Lung (tissue), 12 donors: ENCODE results near the gene PRKCH. TPM values are rescaled to one million over a fixed set of nuclear protein-coding genes. Genes with fewer than 3 reads are reported as not detected.
A peak's percentile ranks its signal among the peaks of the same experiment; 100 is the strongest.
"Not testable (repeated sequence)": the region's sequence is repeated elsewhere in the genome, so short reads cannot be mapped to it uniquely, and the experiment has no call there.

Experiments used
- ATAC-seq: fragments of 200-7000 bp; cut with Tn5 transposase; one replicate; pipeline ENCODE4 v1.9.1; 2020; ENCODE audit warnings: moderate number of reproducible peaks; ENCODE audit not compliant: insufficient read depth, low FRiP score
- DNase-seq, 3 donors: peaks; one replicate each; pipeline ENCODE4 v3.0.0-alpha.2; 2013 to 2017
- H3K27ac ChIP-seq, 2 donors: one replicate each; pipeline ENCODE4 v1.5.1; 2013; ENCODE audit warnings: mild to moderate bottlenecking in 2 of 2, moderate library complexity in 2 of 2, control low read depth in 1 of 2, inconsistent platforms in 1 of 2, low read depth in 1 of 2, low read length in 1 of 2
- H3K27me3 ChIP-seq, 3 donors: one replicate each; pipeline ENCODE4 v1.5.1; 2013; ENCODE audit warnings: low read length in 2 of 3; ENCODE audit not compliant: control insufficient read depth in 3 of 3, insufficient read depth in 3 of 3
- H3K36me3 ChIP-seq, 4 donors: one replicate each; pipeline ENCODE4 v1.5.1; 2013; ENCODE audit warnings: low read length in 4 of 4, mild to moderate bottlenecking in 1 of 4, moderate library complexity in 1 of 4; ENCODE audit not compliant: control insufficient read depth in 4 of 4, insufficient read depth in 4 of 4
- H3K4me1 ChIP-seq, 5 donors: one replicate each; pipeline ENCODE4 v1.5.1; 2013; ENCODE audit warnings: low read length in 5 of 5, mild to moderate bottlenecking in 2 of 5, moderate library complexity in 1 of 5; ENCODE audit not compliant: control insufficient read depth in 5 of 5, insufficient read depth in 5 of 5
- H3K4me3 ChIP-seq: one replicate; pipeline ENCODE4 v1.5.1; 2013; ENCODE audit warnings: mild to moderate bottlenecking, control low read depth, moderate library complexity
- H3K9ac ChIP-seq, 2 donors: one replicate each; pipeline ENCODE4 v1.5.1; 2013; ENCODE audit warnings: low read length in 2 of 2, control low read depth in 1 of 2; ENCODE audit not compliant: insufficient read depth in 1 of 2
- H3K9me3 ChIP-seq, 4 donors: one replicate each; pipeline ENCODE4 v1.5.1; 2013; ENCODE audit warnings: low read length in 3 of 4, mild to moderate bottlenecking in 1 of 4, moderate library complexity in 1 of 4; ENCODE audit not compliant: control insufficient read depth in 4 of 4, insufficient read depth in 3 of 4
- WGBS, 2 donors: extraction: QIAGEN DNeasy Blood & Tissue Kit; methylation state at CpG; one replicate each; pipeline ENCODE4 v1.1.7; 2013; 5-methylcytosine and 5-hydroxymethylcytosine counted together
- polyA plus RNA-seq, 2 donors: library from polyadenylated mRNA; stranded (reverse); fragments of 200-250 nt; gene quantifications; one replicate each; pipeline ENCODE4 v1.2.1, GENCODE V29; 2013
- total RNA-seq, 2 donors: library from RNA; depleted of rRNA in 1 of 2; stranded (reverse); fragments of >200 nt in 1 of 2; gene quantifications; one replicate each; pipeline ENCODE4 v1.2.1, GENCODE V29; 2014 to 2021
- TF ChIP-seq, protein P1 (sequence below): IDR thresholded peaks from 2 replicates; pipeline ENCODE4 v1.5.1; 2012; ENCODE audit warnings: mild to moderate bottlenecking; ENCODE audit errors: control extremely low read depth, extremely low read depth
- donor health status: control.
- donor health status: control.
- donor health status: Bipolar disorder and iron deficiency.
- donor health status: healthy.
- donor health status: DM: yes; HTN: yes; CAD: no.

The PRKCH gene
- total and polyA plus RNA-seq, 4 donors, result 12.9 to 126 (median 51.4) TPM

DNA sequence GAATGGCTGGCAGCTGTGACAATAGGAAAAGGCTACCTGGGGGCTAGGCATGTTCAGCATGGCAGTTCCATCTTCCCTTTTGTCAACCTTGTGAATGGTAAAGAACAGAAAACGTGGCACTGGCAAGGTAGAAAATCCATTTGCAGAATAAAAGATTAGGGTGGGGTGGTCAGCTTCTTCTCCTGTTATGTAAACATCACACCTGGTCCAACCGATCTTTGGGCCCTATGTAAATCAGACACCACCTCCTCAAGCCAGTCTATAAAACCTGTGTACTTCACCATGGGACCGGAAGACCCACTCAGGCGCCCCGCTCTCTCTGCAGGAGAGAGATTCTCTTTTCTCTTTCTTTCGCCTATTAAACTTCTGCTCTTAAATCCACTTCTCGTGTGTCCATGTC is 20.6 kb upstream of the PRKCH start:
- 88 to 92% methylated on average over 7 of the region's 7 CpGs for WGBS, 2 donors
- DNase-seq, result no peak
- TF ChIP-seq, protein P1, sequence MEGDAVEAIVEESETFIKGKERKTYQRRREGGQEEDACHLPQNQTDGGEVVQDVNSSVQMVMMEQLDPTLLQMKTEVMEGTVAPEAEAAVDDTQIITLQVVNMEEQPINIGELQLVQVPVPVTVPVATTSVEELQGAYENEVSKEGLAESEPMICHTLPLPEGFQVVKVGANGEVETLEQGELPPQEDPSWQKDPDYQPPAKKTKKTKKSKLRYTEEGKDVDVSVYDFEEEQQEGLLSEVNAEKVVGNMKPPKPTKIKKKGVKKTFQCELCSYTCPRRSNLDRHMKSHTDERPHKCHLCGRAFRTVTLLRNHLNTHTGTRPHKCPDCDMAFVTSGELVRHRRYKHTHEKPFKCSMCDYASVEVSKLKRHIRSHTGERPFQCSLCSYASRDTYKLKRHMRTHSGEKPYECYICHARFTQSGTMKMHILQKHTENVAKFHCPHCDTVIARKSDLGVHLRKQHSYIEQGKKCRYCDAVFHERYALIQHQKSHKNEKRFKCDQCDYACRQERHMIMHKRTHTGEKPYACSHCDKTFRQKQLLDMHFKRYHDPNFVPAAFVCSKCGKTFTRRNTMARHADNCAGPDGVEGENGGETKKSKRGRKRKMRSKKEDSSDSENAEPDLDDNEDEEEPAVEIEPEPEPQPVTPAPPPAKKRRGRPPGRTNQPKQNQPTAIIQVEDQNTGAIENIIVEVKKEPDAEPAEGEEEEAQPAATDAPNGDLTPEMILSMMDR, result no peak
- H3K36me3 ChIP-seq, result no peaks in the 10 kb centered on the region
- no peak overlapping the region for H3K9ac ChIP-seq
- H3K27me3 ChIP-seq, result no peaks in the 10 kb centered on the region
- ATAC-seq, result no peak
- H3K9me3 ChIP-seq, result no peaks in the 10 kb centered on the region
- no peak overlapping the region for H3K27ac ChIP-seq
- H3K4me1 ChIP-seq, result peaks cover 0 to 2% (median 0%) of the 10 kb centered on the region in 5 donors
- H3K4me3 ChIP-seq, result no peak overlapping the region

DNA sequence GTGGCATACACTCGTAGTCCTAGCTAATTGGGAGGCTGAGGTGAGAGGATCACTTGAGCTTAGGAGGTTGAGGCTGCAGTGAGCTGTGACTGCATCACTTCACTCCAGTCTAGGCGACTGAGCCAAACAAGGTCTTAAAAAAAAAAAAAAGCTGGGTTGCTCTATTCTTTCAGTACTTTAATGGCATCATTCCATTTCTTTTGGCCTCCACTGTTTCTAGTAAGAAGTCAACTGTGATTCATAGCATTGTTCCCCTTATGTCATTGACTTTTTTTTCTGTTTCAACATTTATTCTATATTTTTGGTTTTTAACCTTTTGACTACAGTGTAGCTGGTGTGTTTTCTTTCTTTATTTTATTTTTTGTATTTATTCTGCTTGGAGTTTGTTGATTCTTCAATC is 16.7 kb upstream of the PRKCH start:
- no peak for DNase-seq
- Histone ChIP-seq H3K4me1 (peaks cover 0 to 2% (median 0%) of the 10 kb centered on the region in 5 donors), H3K36me3 (no peaks in the 10 kb centered on the region), H3K4me3 (no peak overlapping the region), H3K27me3 (no peaks in the 10 kb centered on the region), H3K9me3 (no peaks in the 10 kb centered on the region), H3K27ac (no peak overlapping the region), H3K9ac (no peak overlapping the region)
- TF ChIP-seq, protein P1, result no peak
- no peak for ATAC-seq
- 97 to 100% methylated on average over 2 of the region's 2 CpGs for WGBS, 2 donors

DNA sequence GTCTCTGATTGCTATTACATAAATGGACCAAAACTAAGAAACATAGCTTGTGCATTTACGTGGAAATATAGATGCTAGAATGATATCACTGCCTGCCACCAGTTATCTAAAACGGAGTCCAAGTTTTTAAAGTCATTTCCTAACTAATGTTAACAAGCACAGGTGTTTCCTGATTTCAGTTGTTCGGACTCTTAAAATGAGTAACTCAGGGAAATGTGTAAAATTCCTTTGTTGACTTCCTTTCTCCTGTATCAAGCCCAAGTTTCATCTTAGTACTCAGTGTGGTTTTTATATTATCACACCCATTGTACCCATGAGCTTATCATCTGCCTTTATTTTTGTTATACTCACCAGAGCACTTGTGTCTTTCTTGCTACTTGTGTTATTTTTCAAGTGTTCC is 13.2 kb upstream of the PRKCH start:
- Histone ChIP-seq H3K4me1 (peaks cover 0 to 2% (median 0%) of the 10 kb centered on the region in 5 donors), H3K9ac (no peak overlapping the region), H3K4me3 (no peak overlapping the region), H3K27me3 (no peaks in the 10 kb centered on the region), H3K9me3 (peaks cover 0 to 4% (median 0%) of the 10 kb centered on the region in 4 donors), H3K36me3 (no peaks in the 10 kb centered on the region), H3K27ac (peak overlapping the region in 1 of 2 donors; percentile 70)
- peak in 2 of 3 donors; percentile 33 to 46 for DNase-seq
- 16 to 46% methylated on average over 3 of the region's 3 CpGs for WGBS, 2 donors
- TF ChIP-seq, protein P1, result no peak
- no peak for ATAC-seq

DNA sequence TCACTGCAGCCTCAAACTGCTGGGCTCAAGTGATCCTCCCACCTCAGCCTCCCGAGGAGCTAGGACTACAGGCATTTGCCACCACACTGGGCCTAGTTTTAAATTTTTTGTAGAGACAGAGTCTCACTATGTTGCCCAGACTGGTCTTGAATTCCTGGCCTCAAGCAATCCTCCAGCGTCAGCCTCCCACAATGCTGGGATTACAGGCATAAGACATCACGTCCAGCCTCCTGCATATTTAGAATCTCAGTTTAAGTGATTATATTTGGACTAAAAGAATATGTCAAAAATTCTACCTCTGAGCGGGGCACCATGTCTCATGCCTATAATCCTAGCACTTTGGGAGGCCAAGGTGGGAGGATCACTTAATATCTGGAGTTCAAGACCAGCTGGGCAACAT is 12.7 kb upstream of the PRKCH start:
- DNase-seq, H3K27me3 ChIP-seq, H3K4me1 ChIP-seq, H3K36me3 ChIP-seq, ATAC-seq, H3K9ac ChIP-seq, H3K9me3 ChIP-seq, H3K4me3 ChIP-seq: not testable (repeated sequence)
- 86 to 91% methylated on average over 4 of the region's 4 CpGs for WGBS, 2 donors
- peak overlapping the region; percentile 56 to 70 for H3K27ac ChIP-seq
